ENCODE measurements around the gene TGFBR3.

TGFBR3 gene

GRCh38 chr1:91730801-91731732, 154.9 kb downstream of the TGFBR3 start:
- peak; percentile 83 for DNase-seq

- peak; percentile 61 for DNase-seq
Measured at GRCh38 chr1:91729621-91730358, 156.2 kb downstream of the TGFBR3 start.

- no peak for DNase-seq
Measured at GRCh38 chr1:91727763-91728162, 158.2 kb downstream of the TGFBR3 start.

GRCh38 chr1:91725989-91726721, 159.8 kb downstream of the TGFBR3 start:
- DNase-seq = peak; percentile 74

GRCh38 chr1:91725618-91725988, 160.3 kb downstream of the TGFBR3 start:
- no peak for DNase-seq

- no peak for DNase-seq
Measured at GRCh38 chr1:91724644-91725043, 161.3 kb downstream of the TGFBR3 start.

GRCh38 chr1:91724231-91724630, 161.7 kb downstream of the TGFBR3 start:
- DNase-seq = no peak

GRCh38 chr1:91720044-91720443, 165.9 kb downstream of the TGFBR3 start:
- DNase-seq = no peak

GRCh38 chr1:91718877-91719276, 167.1 kb downstream of the TGFBR3 start:
- DNase-seq = no peak

- DNase-seq = no peak
Measured at GRCh38 chr1:91718368-91718767, 167.6 kb downstream of the TGFBR3 start.

- DNase-seq = no peak
Measured at GRCh38 chr1:91717839-91718238, 168.1 kb downstream of the TGFBR3 start.

GRCh38 chr1:91716339-91716738, 169.6 kb downstream of the TGFBR3 start:
- DNase-seq = no peak

GRCh38 chr1:91715416-91716000, 170.4 kb downstream of the TGFBR3 start:
- DNase-seq = no peak

- DNase-seq = no peak
Measured at GRCh38 chr1:91714867-91715381, 171.0 kb downstream of the TGFBR3 start.

- DNase-seq = peak; percentile 87
Measured at GRCh38 chr1:91712981-91713841, 172.7 kb downstream of the TGFBR3 start.

GRCh38 chr1:91712393-91712792, 173.6 kb downstream of the TGFBR3 start:
- peak; percentile 36 for DNase-seq

GRCh38 chr1:91711504-91712247, 174.3 kb downstream of the TGFBR3 start:
- no peak for DNase-seq

GRCh38 chr1:91710261-91710660, 175.7 kb downstream of the TGFBR3 start:
- no peak for DNase-seq

GRCh38 chr1:91708691-91709090, 177.3 kb downstream of the TGFBR3 start:
- DNase-seq = no peak

- no peak for DNase-seq
Measured at GRCh38 chr1:91707890-91708218, 178.1 kb downstream of the TGFBR3 start.
